ENCODE results near the gene ETFA.

ETFA gene

GRCh38 chr15:76209942-76210341 lies 101.3 kb downstream of the ETFA start:
- DNase-seq: no peak

GRCh38 chr15:76209523-76209922 lies 101.7 kb downstream of the ETFA start:
- DNase-seq: no peak

- DNase-seq: no peak
Measured at GRCh38 chr15:76208786-76209424, 102.4 kb downstream of the ETFA start.

GRCh38 chr15:76208084-76208785 lies 103.0 kb downstream of the ETFA start:
- DNase-seq: no peak

GRCh38 chr15:76206325-76206976 lies 104.8 kb downstream of the ETFA start:
- DNase-seq: no peak

- no peak for DNase-seq
Measured at GRCh38 chr15:76204916-76205460, 106.3 kb downstream of the ETFA start.

GRCh38 chr15:76204109-76204845 lies 107.0 kb downstream of the ETFA start:
- no peak for DNase-seq

GRCh38 chr15:76203346-76204108 lies 107.7 kb downstream of the ETFA start:
- peak; percentile 6 for DNase-seq

- DNase-seq: peak; percentile 18
Measured at GRCh38 chr15:76201536-76202255, 109.6 kb downstream of the ETFA start.

GRCh38 chr15:76200641-76201105 lies 110.6 kb downstream of the ETFA start:
- DNase-seq: no peak

- DNase-seq: no peak
Measured at GRCh38 chr15:76200083-76200465, 111.2 kb downstream of the ETFA start.

GRCh38 chr15:76199106-76200082 lies 111.9 kb downstream of the ETFA start:
- no peak for DNase-seq

- no peak for DNase-seq
Measured at GRCh38 chr15:76198456-76199105, 112.7 kb downstream of the ETFA start.

- no peak for DNase-seq
Measured at GRCh38 chr15:76197703-76198455, 113.4 kb downstream of the ETFA start.

- DNase-seq: no peak
Measured at GRCh38 chr15:76196269-76197231, 114.7 kb downstream of the ETFA start.

GRCh38 chr15:76195506-76196268 lies 115.6 kb downstream of the ETFA start:
- DNase-seq: no peak

GRCh38 chr15:76193934-76194333 lies 117.3 kb downstream of the ETFA start:
- no peak for DNase-seq

All from activated CD4-positive, CD25-positive, alpha-beta regulatory T cell treated with anti-CD3 and anti-CD28 coated beads, Interleukin-2, amount 50 U/mL, for 72 hours (primary cell).